ENCODE results near the gene RNF111. TPM values are rescaled to one million over a fixed set of nuclear protein-coding genes. Genes with fewer than 3 reads are reported as not detected.

The RNF111 gene
- total and polyA plus RNA-seq, 9 of the 15 experiments (the other 6 are each of a cell fraction or from before 2014, with no cell fraction given): 7.9 to 26.0 (median 14.4) TPM

DNA sequence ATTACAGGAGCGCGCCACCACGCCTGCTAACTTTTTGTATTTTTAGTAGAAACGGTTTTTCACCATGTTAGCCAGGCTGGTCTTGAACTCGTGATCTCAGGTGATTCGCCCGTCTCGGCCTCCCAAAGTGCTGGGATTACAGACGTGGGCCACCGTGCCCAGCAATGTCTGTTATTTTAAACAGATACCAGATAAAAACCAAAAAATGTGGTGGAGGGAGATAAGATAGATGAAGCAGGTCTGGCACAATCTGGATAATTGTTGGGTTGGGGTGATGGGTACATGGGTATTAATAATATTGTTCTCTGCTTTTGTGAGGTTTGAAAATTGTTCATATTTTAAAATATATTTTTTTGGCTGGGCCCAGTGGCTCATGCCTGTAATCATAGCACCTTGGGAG is 4.7 kb downstream of the RNF111 start:
- no peak overlapping the region for H3K27ac ChIP-seq (ENCODE audit: extremely low read depth, low read depth, low read length)
- ATAC-seq (no peak), DNase-seq (ENCODE audit: extremely low read depth in 1 of 4, low spot score in 3 of 4) (no peak), FAIRE-seq (no peak)
- no peak overlapping the region for H3K4me2 ChIP-seq (ENCODE audit: insufficient read depth, low read length)
- peaks cover 97% of the 10 kb centered on the region for H3K79me2 ChIP-seq (ENCODE audit: control insufficient read depth, insufficient read depth, low read length)
- ChIA-PET CTCF (ENCODE audit: low intra/inter-chr PET ratio) (no interaction called here), POLR2A (interaction anchor here (0.6 kb wide), 1 partner anchor 164 kb away, joined by 3 read pairs; no protein-coding TSS in a partner anchor)
- intact Hi-C loops (cut with micrococcal nuclease): no loop called here
- in situ Hi-C loops (cut with MboI): no loop called here
- H3K36me3 ChIP-seq (ENCODE audit: control insufficient read depth, insufficient read depth, low read length): peaks cover 27% of the 10 kb centered on the region
- TF ChIP-seq ARID1B (IDR thresholded peaks at IDR 0.05): 0 out of 2 replicates have a peak, but pooled peaks have one; percentile 20
- peak; percentile 31; the same call in 1 of the 2 replicates for TF ChIP-seq CBFA2T3 (IDR thresholded peaks at IDR 0.05)
- no peak for TF ChIP-seq ZNF212 (CRISPR knock-in tag; IDR thresholded peaks at IDR 0.05)
- H3K4me3 ChIP-seq: no peak overlapping the region
- peaks cover 14% of the 10 kb centered on the region for H4K20me1 ChIP-seq (replicated peaks; ENCODE audit: control insufficient read depth, insufficient read depth, low read length)
- 73% methylated on average over 10 of the region's 10 CpGs for WGBS (ENCODE audit: insufficient coverage, low coverage, missing lambda C conversion rate)
- H2AFZ ChIP-seq (ENCODE audit: low read depth, low read length): no peak overlapping the region
- H3K9me1 ChIP-seq (ENCODE audit: control insufficient read depth, insufficient read depth, low read length): no peaks in the 10 kb centered on the region
- H3K9ac ChIP-seq (ENCODE audit: insufficient read depth in 1 of 2, low read depth in 2 of 2, low read length in 2 of 2): no peak overlapping the region
- no TSS peak for BruUV-seq (replicated peaks)
- H3K27me3 ChIP-seq (ENCODE audit: control insufficient read depth in 2 of 2, insufficient read depth in 2 of 2, low read length in 2 of 2): no peaks in the 10 kb centered on the region; a peak in 1 of 5 replicates
- H3K9me3 ChIP-seq (replicated peaks; ENCODE audit: control insufficient read depth, insufficient read depth, low read depth, low read length): no peaks in the 10 kb centered on the region
- peaks cover 3 to 4% of the 10 kb centered on the region in 2 experiments; a peak in 3 of 5 replicates for H3K4me1 ChIP-seq (replicated peaks in 1 of 2; ENCODE audit: control insufficient read depth in 2 of 2, insufficient read depth in 2 of 2, low read length in 2 of 2)

DNA sequence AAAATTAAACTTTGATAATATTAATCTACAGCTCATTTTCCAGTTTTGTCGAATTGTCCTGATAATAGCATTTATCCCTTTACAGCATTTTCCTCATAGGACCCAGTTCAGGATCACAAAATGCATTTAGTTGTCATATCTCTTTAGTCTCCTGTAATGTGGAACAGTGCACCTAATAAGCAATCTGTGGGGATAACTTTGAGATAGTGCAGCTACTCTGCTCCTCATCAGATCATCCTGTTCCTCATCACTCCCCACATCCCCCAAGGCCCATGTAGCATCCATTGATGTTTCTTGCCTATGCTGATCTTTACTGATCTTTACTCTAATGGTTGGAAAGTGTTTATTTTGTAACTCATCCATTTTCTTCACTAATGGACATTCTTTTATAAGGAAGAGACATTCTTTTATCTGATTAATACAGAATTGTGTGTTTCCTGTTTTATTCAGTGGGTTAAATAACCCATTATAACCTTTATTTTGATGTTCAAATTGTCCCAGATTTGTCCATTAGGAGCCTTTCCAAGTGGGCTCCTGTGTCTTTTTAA is 7.5 kb downstream of the RNF111 start:
- no peak overlapping the region for H2AFZ ChIP-seq (ENCODE audit: low read depth, low read length)
- POLR2A ChIA-PET: interaction anchor here (1.0 kb wide), 1 partner anchor 9 kb away, joined by 4 read pairs; no protein-coding TSS in a partner anchor
- intact Hi-C loops (cut with micrococcal nuclease) (no loop called here), in situ Hi-C loops (cut with MboI) (no loop called here)
- ATAC-seq (no peak), FAIRE-seq (no peak), DNase-seq (ENCODE audit: extremely low read depth in 1 of 4, low spot score in 3 of 4) (no peak)
- CTCF ChIA-PET (ENCODE audit: low intra/inter-chr PET ratio): no interaction called here
- no peak overlapping the region for H3K4me2 ChIP-seq (ENCODE audit: insufficient read depth, low read length)
- H3K27ac ChIP-seq (ENCODE audit: extremely low read depth, low read depth, low read length): no peak overlapping the region
- 95% methylated on average over 1 of the region's 1 CpG for WGBS (ENCODE audit: insufficient coverage, low coverage, missing lambda C conversion rate)
- no TSS peak for BruUV-seq (replicated peaks)
- TF ChIP-seq JUNB (CRISPR knock-in tag; conservative IDR thresholded peaks at IDR 0.05): no peak
- no peak for TF ChIP-seq FOSL1 (tag; conservative IDR thresholded peaks at IDR 0.05)
- TF ChIP-seq, protein P1, sequence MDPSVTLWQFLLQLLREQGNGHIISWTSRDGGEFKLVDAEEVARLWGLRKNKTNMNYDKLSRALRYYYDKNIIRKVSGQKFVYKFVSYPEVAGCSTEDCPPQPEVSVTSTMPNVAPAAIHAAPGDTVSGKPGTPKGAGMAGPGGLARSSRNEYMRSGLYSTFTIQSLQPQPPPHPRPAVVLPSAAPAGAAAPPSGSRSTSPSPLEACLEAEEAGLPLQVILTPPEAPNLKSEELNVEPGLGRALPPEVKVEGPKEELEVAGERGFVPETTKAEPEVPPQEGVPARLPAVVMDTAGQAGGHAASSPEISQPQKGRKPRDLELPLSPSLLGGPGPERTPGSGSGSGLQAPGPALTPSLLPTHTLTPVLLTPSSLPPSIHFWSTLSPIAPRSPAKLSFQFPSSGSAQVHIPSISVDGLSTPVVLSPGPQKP (CRISPR knock-in tag; IDR thresholded peaks at IDR 0.05): no peak
- no peak for TF ChIP-seq ESRRB (CRISPR knock-in tag; IDR thresholded peaks at IDR 0.05; ENCODE audit: borderline replicate concordance)
- TF ChIP-seq, protein P2, sequence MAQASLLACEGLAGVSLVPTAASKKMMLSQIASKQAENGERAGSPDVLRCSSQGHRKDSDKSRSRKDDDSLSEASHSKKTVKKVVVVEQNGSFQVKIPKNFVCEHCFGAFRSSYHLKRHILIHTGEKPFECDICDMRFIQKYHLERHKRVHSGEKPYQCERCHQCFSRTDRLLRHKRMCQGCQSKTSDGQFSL (CRISPR knock-in tag; IDR thresholded peaks at IDR 0.05): no peak
- TF ChIP-seq, protein P2 (tag; IDR thresholded peaks at IDR 0.05): no peak
- TF ChIP-seq U2AF1 (optimal IDR thresholded peaks at IDR 0.05; ENCODE audit: low read depth, low read length): no peak
- no peak for TF ChIP-seq ZNF57 (CRISPR knock-in tag; IDR thresholded peaks at IDR 0.05)
- TF ChIP-seq, protein P3, sequence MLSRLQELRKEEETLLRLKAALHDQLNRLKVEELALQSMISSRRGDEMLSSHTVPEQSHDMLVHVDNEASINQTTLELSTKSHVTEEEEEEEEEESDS (CRISPR knock-in tag; IDR thresholded peaks at IDR 0.05): no peak
- no peak for TF ChIP-seq HNRNPH1 (optimal IDR thresholded peaks at IDR 0.05; ENCODE audit: low read depth, low read length)
- H4K20me1 ChIP-seq (replicated peaks; ENCODE audit: control insufficient read depth, insufficient read depth, low read length): no peaks in the 10 kb centered on the region; the same call in 1 of the 2 replicates
- no peak overlapping the region for H3K9ac ChIP-seq (ENCODE audit: insufficient read depth in 1 of 2, low read depth in 2 of 2, low read length in 2 of 2)
- peaks cover 3 to 4% of the 10 kb centered on the region in 2 experiments; a peak in 3 of 5 replicates for H3K4me1 ChIP-seq (replicated peaks in 1 of 2; ENCODE audit: control insufficient read depth in 2 of 2, insufficient read depth in 2 of 2, low read length in 2 of 2)
- H3K9me3 ChIP-seq (replicated peaks; ENCODE audit: control insufficient read depth, insufficient read depth, low read depth, low read length): no peaks in the 10 kb centered on the region
- no peaks in the 10 kb centered on the region for H3K9me1 ChIP-seq (ENCODE audit: control insufficient read depth, insufficient read depth, low read length)
- H3K79me2 ChIP-seq (ENCODE audit: control insufficient read depth, insufficient read depth, low read length): peaks cover 96% of the 10 kb centered on the region
- H3K36me3 ChIP-seq (ENCODE audit: control insufficient read depth, insufficient read depth, low read length): peaks cover 27% of the 10 kb centered on the region
- H3K27me3 ChIP-seq (ENCODE audit: control insufficient read depth in 2 of 2, insufficient read depth in 2 of 2, low read length in 2 of 2): no peaks in the 10 kb centered on the region
- no peak overlapping the region for H3K4me3 ChIP-seq

Data from K562 (cell line).